IPS-18c (cell line): ENCODE results near the gene STARD9.
"Not testable (repeated sequence)": the region's sequence is repeated elsewhere in the genome, so short reads cannot be mapped to it uniquely, and the experiment has no call there.

ENCODE experiments used
- H3K4me3 ChIP-seq: 2 replicates; pipeline ENCODE4 v1.7.0; 2013; ENCODE audit warnings: low read depth, mild to moderate bottlenecking, low read length, moderate library complexity; ENCODE audit not compliant: insufficient read depth
- H3K9me3 ChIP-seq: one replicate; pipeline ENCODE4 v1.6.1; 2013; ENCODE audit warnings: mild to moderate bottlenecking, low read length, moderate library complexity; ENCODE audit not compliant: control insufficient read depth, insufficient read depth

Gene STARD9

GRCh38 chr15:42575188-42576039 lies at the start of gene STARD9:
TSS of gene STARD9 (plus strand) at chr15:42575606. CDS start at chr15:42575716, 110 bp downstream.
- Histone ChIP-seq H3K4me3 (peak within 1 kb of the TSS; percentile 85), H3K9me3 (no peaks in the 10 kb centered on the region)

- no peak overlapping the region for H3K4me3 ChIP-seq
- no peaks in the 10 kb centered on the region for H3K9me3 ChIP-seq
Observed at GRCh38 chr15:42528970-42529369, 46.4 kb upstream of the STARD9 start.

- H3K4me3 ChIP-seq, result no peak overlapping the region
- no peaks in the 10 kb centered on the region for H3K9me3 ChIP-seq
Observed at GRCh38 chr15:42533246-42533645, 42.2 kb upstream of the STARD9 start.

- H3K4me3 ChIP-seq, result no peak overlapping the region
- peaks cover 3% of the 10 kb centered on the region for H3K9me3 ChIP-seq
Observed at GRCh38 chr15:42544853-42545629, 30.4 kb upstream of the STARD9 start.

DNA sequence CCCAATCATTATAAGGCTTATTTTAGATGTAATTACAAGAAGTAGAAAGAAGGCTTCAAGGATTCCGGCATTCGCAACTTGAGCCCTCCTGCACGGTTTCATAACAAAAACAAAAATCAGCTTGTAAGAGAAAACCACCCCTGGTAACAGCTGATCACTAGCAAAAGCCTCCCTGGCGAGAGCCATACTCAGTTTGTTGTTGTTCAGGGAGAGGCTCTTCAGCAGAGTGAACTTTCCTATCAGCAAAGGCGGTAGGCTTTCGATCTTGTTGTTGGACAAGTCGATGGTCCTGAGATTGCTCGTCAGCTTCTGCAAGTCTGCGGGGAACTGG lies 27.5 kb upstream of the STARD9 start:
- H3K9me3 ChIP-seq, result peaks cover 3% of the 10 kb centered on the region
- peak overlapping the region; percentile 95 for H3K4me3 ChIP-seq

GRCh38 chr15:42548249-42549031 lies 27.0 kb upstream of the STARD9 start, which contains the start of the genes HAUS2 and LRRC57:
TSS of gene HAUS2 (plus strand) at chr15:42548838. CDS start at chr15:42548873, 35 bp downstream.
TSS of gene LRRC57 (minus strand) at chr15:42548793. CDS start at chr15:42548434, 359 bp downstream.
- Histone ChIP-seq H3K4me3 (peak within 1 kb of the TSS; percentile 95), H3K9me3 (peaks cover 3% of the 10 kb centered on the region)

- H3K4me3 ChIP-seq, result peak overlapping the region; percentile 95
- peaks cover 3% of the 10 kb centered on the region for H3K9me3 ChIP-seq
Observed at GRCh38 chr15:42549032-42549491, 26.3 kb upstream of the STARD9 start.

DNA sequence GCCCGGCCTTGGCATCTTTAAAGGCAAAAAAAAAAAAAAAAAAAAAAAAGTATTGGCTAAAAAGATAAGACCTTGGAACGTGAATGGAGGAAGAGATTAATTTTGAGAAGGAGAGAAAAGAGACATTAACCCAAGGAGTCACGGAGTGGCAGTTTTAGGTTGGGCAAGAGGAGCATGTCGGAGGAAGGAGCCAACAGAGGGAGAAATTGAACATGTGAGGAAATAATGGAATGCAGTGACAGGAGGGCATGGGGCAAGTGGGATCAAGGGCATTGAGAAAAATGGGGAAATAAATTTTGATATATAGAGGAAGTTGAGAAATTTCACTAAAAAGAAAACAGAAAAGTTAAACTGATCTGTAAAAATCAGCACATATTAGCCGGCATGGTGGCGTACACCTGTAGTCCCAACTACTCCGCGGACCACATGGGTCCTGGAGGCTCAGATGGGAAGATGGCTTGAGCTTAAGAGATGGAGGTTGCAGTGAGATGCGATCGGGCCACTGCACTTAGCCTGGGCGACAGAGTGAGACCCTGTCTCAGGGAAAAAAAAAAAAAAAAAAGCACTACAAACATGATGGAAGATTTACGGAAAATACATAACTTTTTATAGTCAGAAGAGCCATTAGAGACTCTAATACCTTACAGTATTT lies 25.5 kb upstream of the STARD9 start:
- Histone ChIP-seq H3K9me3 (peaks cover 3% of the 10 kb centered on the region), H3K4me3 (peak overlapping the region; percentile 95; the same call in 1 of the 2 replicates)

DNA sequence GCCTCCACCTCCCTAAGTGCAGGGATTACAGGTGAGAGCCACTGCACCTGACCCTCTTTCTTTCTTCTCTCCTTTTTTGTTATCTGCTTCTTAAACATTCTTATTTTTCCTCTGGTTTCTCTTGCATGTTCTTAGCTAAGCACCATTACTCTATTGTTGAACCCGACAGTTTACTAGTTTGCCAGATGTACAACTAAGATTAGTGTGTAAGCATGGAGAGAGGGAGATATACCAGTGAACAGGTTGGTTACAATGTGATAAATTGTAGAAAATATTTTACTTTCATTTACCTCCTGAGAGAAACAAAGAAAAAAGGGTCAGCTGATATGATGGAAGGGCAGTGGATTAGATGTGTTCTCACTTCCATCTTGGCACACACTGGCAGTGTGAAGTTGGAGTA lies 21.9 kb upstream of the STARD9 start:
- Histone ChIP-seq H3K9me3 (peaks cover 3% of the 10 kb centered on the region), H3K4me3 (no peak overlapping the region)

GRCh38 chr15:42556550-42557207 lies 18.7 kb upstream of the STARD9 start:
- H3K4me3 ChIP-seq, H3K9me3 ChIP-seq: not testable (repeated sequence)

DNA sequence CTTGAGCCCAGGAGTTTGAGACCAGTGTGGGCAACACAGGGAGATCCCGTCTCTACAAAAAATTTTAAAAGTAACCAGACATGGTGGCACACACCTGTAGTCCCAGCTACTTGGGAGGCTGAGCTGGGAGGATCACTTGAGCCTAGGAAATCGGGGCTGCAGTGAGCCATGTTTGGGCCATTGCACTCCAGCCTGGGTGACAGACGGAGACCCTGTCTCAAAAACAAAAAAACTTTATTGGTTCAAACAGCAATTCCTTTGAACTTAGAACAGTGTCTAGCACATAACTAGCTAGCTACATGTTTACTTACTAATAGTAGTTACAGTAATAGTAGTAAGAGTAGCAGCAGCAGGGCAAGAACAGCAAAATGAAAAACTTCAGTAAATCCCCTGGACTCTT lies 16.7 kb upstream of the STARD9 start:
- no peak overlapping the region for H3K4me3 ChIP-seq
- no peaks in the 10 kb centered on the region for H3K9me3 ChIP-seq

DNA sequence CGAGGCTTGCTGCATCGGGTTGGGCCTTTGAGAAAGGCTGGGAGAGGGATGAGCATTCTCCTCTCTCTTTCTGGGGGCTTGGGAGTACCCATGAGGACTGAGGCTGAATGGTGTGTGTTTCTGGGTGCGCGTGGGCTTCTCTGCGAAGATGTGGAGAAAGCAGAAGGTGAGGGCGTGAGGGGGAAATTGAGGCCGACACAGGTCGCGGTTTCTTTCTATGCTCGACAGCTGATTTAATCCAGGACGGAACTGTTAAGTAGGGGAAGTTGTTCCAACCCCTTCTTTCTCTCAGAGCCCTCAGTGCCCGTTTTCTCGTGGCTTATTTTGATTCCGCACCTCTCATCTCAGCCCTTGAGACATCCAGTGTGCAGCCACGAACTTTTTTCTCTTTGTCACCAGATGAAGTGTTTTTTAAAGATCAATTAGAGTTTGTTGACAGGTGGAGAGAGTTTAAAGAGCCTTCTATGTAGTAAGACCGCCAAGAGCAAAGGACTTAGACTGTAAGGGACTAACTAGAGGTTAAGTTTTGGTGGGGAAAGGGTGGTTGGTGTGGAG lies 711 bp downstream of the STARD9 start:
- H3K9me3 ChIP-seq, result no peaks in the 10 kb centered on the region
- peak overlapping the region; percentile 85 for H3K4me3 ChIP-seq

DNA sequence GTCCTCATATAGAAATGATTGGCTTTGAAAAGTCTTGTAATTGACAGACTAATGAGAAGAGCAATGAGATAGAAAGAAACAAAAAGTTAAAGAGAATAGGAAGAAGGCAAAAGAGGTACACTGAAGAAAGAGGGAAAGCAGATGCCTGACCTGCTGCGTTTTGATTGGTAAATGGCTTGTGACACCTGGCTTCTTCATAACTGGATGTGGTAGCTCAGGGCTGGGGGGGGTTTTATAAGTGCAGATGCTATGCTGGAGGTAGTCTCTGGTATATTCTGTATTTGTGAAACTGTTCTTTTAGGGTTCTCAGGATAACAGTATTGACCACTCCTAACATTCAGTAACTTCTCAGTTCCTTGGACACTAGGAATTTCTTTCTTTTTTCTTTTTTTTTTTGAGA lies 1.4 kb downstream of the STARD9 start:
- Histone ChIP-seq H3K4me3 (no peak overlapping the region), H3K9me3 (no peaks in the 10 kb centered on the region)

- Histone ChIP-seq H3K9me3 (no peaks in the 10 kb centered on the region), H3K4me3 (no peak overlapping the region)
Observed at GRCh38 chr15:42577514-42578031, 2.2 kb downstream of the STARD9 start.

DNA sequence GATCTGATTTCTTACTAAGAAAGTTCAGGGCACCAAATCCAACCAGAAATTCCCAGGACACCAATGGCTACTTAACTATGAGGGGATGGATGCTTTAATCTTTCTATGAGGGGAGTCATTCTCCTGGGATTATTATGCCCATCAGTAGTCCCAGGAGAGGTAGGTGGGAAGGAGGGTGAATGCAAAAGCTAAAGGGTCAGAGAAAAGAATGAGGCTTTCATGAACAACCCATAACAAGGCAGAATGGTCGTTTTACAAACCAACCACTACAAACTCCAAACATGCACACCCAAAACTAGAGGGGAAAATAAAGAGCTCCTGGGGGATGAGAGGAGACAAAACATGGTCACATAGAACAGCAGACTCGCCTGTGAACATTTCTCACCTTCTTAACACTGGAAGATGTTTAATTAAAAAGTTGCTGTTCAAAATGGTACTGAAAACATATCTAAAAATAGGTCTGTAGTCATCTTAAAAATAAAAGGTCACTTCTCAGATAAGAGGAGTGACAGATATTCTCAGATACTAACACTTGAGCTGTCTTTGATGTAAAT lies 3.7 kb downstream of the STARD9 start:
- H3K4me3 ChIP-seq, result no peak overlapping the region
- no peaks in the 10 kb centered on the region for H3K9me3 ChIP-seq
